HL-60 (cell line): ENCODE data around the gene POPDC3.

Experiments used
- DNase-seq, 2 experiments: peaks; one replicate each; pipeline ENCODE4 v3.0.0-alpha.2; 2010 to 2020; ENCODE audit warnings: low read depth in 1 of 2, low spot score in 1 of 2
- H3K27ac ChIP-seq: fragments of 250-450 bp; sonication (Bioruptor Pico); replicated peaks from 2 replicates; pipeline ENCODE4 v1.5.1; 2020; ENCODE audit warnings: mild to moderate bottlenecking, moderate library complexity
- H3K27me3 ChIP-seq: fragments of 250-450 bp; sonication (Bioruptor Pico); 2 replicates; pipeline ENCODE4 v1.5.1; 2021; ENCODE audit warnings: mild to moderate bottlenecking, moderate library complexity; ENCODE audit not compliant: insufficient read depth, poor library complexity, severe bottlenecking
- H3K4me3 ChIP-seq: replicated peaks from 2 replicates; pipeline ENCODE4 v1.5.1; 2011; ENCODE audit warnings: mild to moderate bottlenecking, control low read depth, low read length; ENCODE audit not compliant: insufficient read depth
- GABPA ChIP-seq: IDR thresholded peaks from 2 replicates; pipeline ENCODE4 v1.6.1; 2012; ENCODE audit warnings: low read depth
- POLR2AphosphoS5 ChIP-seq: IDR thresholded peaks from 2 replicates; pipeline ENCODE4 v1.6.1; 2012; ENCODE audit warnings: low read depth
- SPI1 ChIP-seq: IDR thresholded peaks from 2 replicates; pipeline ENCODE4 v1.6.1; 2012; ENCODE audit warnings: low read depth, mild to moderate bottlenecking, borderline replicate concordance
- TF ChIP-seq, protein P1 (sequence below): IDR thresholded peaks from one replicate; pipeline ENCODE4 v1.5.1; 2011; ENCODE audit warnings: low read length, control low read depth, inconsistent platforms; ENCODE audit not compliant: insufficient read depth
- TF ChIP-seq, protein P2 (sequence below): IDR thresholded peaks from 2 replicates; pipeline ENCODE4 v1.6.1; 2012; ENCODE audit warnings: low read depth; ENCODE audit not compliant: insufficient replicate concordance

The POPDC3 gene

DNA sequence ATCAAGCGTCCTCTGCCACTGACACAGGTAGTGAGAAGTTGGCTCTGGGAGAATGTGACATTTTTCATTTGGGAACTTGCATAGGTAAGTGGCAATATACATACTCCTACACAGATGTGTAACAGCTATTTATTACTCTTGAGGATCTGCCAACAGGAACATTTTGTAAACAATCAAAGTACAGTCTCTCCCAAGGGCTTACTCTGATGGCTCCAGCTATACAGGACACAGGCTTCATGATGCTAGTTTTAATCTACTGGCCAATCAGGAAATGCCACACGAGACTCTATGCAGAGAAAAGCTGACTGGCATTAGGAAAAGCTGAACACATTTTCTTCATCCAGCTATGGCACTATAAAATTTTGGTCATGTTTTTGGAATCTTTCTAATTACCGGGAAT, 57.8 kb downstream of the POPDC3 start:
- Histone ChIP-seq H3K27ac (no peak overlapping the region), H3K27me3 (no peaks in the 10 kb centered on the region), H3K4me3 (no peak overlapping the region)
- TF ChIP-seq GABPA: no peak
- no peak for TF ChIP-seq POLR2AphosphoS5
- no peak for TF ChIP-seq SPI1
- TF ChIP-seq, protein P1, sequence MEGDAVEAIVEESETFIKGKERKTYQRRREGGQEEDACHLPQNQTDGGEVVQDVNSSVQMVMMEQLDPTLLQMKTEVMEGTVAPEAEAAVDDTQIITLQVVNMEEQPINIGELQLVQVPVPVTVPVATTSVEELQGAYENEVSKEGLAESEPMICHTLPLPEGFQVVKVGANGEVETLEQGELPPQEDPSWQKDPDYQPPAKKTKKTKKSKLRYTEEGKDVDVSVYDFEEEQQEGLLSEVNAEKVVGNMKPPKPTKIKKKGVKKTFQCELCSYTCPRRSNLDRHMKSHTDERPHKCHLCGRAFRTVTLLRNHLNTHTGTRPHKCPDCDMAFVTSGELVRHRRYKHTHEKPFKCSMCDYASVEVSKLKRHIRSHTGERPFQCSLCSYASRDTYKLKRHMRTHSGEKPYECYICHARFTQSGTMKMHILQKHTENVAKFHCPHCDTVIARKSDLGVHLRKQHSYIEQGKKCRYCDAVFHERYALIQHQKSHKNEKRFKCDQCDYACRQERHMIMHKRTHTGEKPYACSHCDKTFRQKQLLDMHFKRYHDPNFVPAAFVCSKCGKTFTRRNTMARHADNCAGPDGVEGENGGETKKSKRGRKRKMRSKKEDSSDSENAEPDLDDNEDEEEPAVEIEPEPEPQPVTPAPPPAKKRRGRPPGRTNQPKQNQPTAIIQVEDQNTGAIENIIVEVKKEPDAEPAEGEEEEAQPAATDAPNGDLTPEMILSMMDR: no peak
- TF ChIP-seq, protein P2, sequence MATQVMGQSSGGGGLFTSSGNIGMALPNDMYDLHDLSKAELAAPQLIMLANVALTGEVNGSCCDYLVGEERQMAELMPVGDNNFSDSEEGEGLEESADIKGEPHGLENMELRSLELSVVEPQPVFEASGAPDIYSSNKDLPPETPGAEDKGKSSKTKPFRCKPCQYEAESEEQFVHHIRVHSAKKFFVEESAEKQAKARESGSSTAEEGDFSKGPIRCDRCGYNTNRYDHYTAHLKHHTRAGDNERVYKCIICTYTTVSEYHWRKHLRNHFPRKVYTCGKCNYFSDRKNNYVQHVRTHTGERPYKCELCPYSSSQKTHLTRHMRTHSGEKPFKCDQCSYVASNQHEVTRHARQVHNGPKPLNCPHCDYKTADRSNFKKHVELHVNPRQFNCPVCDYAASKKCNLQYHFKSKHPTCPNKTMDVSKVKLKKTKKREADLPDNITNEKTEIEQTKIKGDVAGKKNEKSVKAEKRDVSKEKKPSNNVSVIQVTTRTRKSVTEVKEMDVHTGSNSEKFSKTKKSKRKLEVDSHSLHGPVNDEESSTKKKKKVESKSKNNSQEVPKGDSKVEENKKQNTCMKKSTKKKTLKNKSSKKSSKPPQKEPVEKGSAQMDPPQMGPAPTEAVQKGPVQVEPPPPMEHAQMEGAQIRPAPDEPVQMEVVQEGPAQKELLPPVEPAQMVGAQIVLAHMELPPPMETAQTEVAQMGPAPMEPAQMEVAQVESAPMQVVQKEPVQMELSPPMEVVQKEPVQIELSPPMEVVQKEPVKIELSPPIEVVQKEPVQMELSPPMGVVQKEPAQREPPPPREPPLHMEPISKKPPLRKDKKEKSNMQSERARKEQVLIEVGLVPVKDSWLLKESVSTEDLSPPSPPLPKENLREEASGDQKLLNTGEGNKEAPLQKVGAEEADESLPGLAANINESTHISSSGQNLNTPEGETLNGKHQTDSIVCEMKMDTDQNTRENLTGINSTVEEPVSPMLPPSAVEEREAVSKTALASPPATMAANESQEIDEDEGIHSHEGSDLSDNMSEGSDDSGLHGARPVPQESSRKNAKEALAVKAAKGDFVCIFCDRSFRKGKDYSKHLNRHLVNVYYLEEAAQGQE: no peak
- DNase-seq: no peak

DNA sequence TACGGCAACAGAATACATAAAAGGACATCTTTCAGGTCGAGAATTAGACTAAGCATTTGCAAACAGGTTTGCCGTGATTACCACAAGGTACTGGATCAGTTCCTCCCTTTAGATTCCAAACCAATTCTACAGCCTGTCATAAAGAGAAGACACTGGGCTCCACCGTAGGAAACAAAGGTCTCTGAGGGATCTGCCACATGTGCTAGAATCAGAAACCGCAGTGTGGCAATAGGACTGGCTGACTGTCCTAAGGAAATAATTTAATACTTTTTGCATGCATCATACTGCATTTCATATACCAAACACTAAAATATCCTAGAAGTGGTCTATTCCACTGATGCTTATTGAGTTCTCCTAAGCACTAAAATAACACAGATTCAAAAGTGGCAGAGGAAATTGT, 59.2 kb downstream of the POPDC3 start:
- no peak for DNase-seq
- TF ChIP-seq GABPA (no peak), SPI1 (no peak), POLR2AphosphoS5 (no peak)
- TF ChIP-seq, protein P2: no peak
- TF ChIP-seq, protein P1: no peak

DNA sequence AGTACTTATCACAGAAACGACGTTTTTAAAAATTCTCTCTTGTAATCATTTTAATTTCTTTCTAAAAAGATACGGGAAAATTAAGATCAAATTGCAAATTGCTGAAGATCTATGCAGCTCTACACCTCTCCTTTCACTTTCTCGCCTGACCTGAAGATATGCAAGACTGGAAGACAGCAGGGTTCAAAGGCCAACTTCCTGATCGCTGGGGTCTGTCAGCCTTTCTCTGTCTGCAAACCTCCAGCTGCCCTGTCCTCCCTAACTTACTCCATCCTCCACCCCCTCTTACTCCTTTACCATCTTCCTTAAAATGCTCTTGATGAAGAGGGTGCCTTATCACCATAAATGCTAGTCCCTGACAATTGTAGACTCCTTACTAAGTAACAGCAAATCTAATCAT, 63.7 kb downstream of the POPDC3 start:
- no peak overlapping the region for H3K27ac ChIP-seq
- TF ChIP-seq, protein P1: no peak
- TF ChIP-seq POLR2AphosphoS5 (no peak), GABPA (no peak), SPI1 (no peak)
- TF ChIP-seq, protein P2: no peak
- H3K27me3 ChIP-seq: peaks cover 3% of the 10 kb centered on the region
- no peak overlapping the region for H3K4me3 ChIP-seq
- no peak for DNase-seq

More for the DNA sequence above, 59.2 kb downstream of the POPDC3 start:
- no peaks in the 10 kb centered on the region for H3K27me3 ChIP-seq
- H3K27ac ChIP-seq: no peak overlapping the region
- H3K4me3 ChIP-seq: no peak overlapping the region
